HG03025 (cell line): ENCODE data around the gene KCNN4.

ENCODE experiments used
- ATAC-seq: cut with Tn5 transposase; IDR thresholded peaks from one replicate; pipeline ENCODE4 v1.9.1; 2021; ENCODE audit warnings: mild to moderate bottlenecking, moderate library complexity; ENCODE audit not compliant: unreplicated experiment, low FRiP score

Gene KCNN4

GRCh38 chr19:43799502-43800142 lies 18.8 kb upstream of the KCNN4 start:
- ATAC-seq, result no peak

GRCh38 chr19:43798546-43799409 lies 18.0 kb upstream of the KCNN4 start:
- no peak for ATAC-seq

GRCh38 chr19:43798026-43798545 lies 17.3 kb upstream of the KCNN4 start:
- ATAC-seq, result no peak

- ATAC-seq, result no peak
Measured at GRCh38 chr19:43797556-43797955, 16.8 kb upstream of the KCNN4 start.

GRCh38 chr19:43797118-43797517 lies 16.3 kb upstream of the KCNN4 start:
- no peak for ATAC-seq

GRCh38 chr19:43790587-43790986 lies 9.8 kb upstream of the KCNN4 start:
- ATAC-seq, result no peak

GRCh38 chr19:43789029-43789428 lies 8.3 kb upstream of the KCNN4 start:
- ATAC-seq, result no peak

GRCh38 chr19:43786665-43787064 lies 5.9 kb upstream of the KCNN4 start:
- ATAC-seq, result no peak

GRCh38 chr19:43784981-43785808 lies 4.4 kb upstream of the KCNN4 start:
- no peak for ATAC-seq

GRCh38 chr19:43784241-43784980 lies 3.6 kb upstream of the KCNN4 start:
- no peak for ATAC-seq

GRCh38 chr19:43783636-43784035 lies 2.9 kb upstream of the KCNN4 start:
- ATAC-seq, result no peak

- ATAC-seq, result no peak
Measured at GRCh38 chr19:43782689-43783231, 2.0 kb upstream of the KCNN4 start.

GRCh38 chr19:43782311-43782660 lies 1.5 kb upstream of the KCNN4 start:
- ATAC-seq, result no peak

GRCh38 chr19:43781630-43782310 lies 997 bp upstream of the KCNN4 start:
- ATAC-seq, result no peak

GRCh38 chr19:43779820-43780219 lies 953 bp downstream of the KCNN4 start:
- ATAC-seq, result no peak

- no peak for ATAC-seq
Measured at GRCh38 chr19:43779147-43779819, 1.5 kb downstream of the KCNN4 start.

- no peak for ATAC-seq
Measured at GRCh38 chr19:43778651-43779050, 2.1 kb downstream of the KCNN4 start.

- no peak for ATAC-seq
Measured at GRCh38 chr19:43777163-43777695, 3.5 kb downstream of the KCNN4 start.

GRCh38 chr19:43776286-43776685 lies 4.5 kb downstream of the KCNN4 start:
- no peak for ATAC-seq
